T-helper 2 cell (primary cell): Measurements from ENCODE around the gene ZBTB5.
A peak's percentile ranks its signal among the peaks of the same experiment; 100 is the strongest.
"Not testable (repeated sequence)": the region's sequence is repeated elsewhere in the genome, so short reads cannot be mapped to it uniquely, and the experiment has no call there.

Experiments used
- DNase-seq, 5 experiments: peaks; one replicate each; pipeline versions ENCODE4 v3.0.0 to v3.0.0-alpha.2; 2012 to 2022

The ZBTB5 gene

DNA sequence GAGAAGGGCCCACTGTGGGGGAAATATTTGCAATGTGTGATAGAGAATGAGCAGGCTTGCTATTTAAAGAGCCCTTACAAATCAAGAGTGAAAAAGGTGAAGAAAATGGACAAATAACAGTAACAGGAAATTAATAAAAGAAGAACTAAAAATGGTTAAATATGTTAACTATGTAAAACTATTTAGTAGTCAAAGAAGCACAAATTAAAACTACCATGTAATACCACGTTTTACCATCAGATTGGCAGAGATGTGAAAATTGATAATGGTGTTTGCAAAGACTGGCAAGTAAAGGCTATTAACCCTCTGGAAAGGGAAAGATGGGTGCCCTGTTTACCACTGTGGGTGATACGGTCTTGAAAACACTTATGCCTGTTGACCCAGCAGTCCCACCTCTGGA lies 65.9 kb downstream of the ZBTB5 start:
- no peak for DNase-seq

DNA sequence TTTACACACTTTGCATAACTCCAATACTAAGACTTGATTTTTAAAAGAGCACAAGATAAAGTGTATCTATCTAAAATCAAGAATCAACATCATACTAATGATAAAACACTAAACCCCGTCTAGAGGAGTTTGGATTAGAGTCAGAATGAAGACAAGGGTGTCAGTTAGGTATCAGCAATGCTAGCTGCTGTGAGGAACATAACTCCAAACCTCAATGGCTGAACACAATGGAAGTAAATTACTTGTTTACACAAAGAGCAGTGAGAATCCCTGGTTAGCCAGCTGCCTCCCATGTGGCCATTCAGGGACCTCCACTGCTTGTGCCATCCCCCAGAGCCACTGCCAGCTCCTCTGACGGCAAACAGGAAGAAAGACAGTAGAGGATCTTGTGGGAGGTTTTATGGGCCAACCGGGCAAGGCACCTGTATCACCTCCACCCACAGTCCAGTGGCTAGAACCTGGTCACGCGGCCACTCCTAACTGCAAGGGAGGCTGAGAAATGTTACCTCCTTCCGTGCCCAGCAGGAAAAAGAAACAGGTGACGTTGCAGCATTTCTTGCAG lies 66.7 kb downstream of the ZBTB5 start:
- DNase-seq, result no peak

DNA sequence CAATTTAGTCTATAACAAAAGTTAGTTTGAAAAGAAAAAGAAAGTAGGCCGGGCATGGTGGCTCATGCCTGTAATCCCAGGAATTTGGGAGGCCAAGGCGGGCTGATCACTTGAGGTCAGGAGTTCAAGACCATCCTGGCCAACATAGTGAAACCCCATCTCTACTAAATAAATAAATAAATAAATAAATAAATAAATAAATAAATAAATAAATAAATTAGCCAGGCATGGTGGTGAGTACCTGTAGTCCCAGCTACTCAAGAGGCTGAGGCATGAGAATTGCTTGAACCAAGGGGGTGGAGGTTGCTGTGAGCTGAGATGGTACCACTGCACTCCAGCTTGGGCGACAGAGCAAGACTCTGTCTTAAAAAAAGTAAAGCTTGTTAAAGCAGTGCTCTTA lies 67.3 kb downstream of the ZBTB5 start:
- not testable (repeated sequence) for DNase-seq

DNA sequence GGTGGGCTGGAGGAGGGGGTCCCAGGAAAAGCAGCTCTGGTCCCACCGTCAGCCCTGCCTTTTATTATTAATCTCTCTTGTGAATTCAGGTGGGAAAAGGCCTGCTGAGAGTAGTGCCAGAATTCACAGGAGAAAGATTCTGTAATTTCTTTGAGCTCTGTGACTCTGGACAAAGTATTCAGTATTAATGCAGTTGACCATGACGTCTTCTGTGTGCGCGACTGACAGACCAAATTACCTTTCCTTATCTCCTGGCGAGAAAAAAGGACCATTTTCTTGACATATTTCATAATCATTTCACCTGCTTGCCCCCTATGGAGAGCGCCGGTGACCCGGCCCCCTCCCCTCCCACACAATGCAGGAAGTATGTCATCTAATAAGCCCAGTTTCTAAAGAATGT lies 69.6 kb downstream of the ZBTB5 start:
- DNase-seq, result no peak

DNA sequence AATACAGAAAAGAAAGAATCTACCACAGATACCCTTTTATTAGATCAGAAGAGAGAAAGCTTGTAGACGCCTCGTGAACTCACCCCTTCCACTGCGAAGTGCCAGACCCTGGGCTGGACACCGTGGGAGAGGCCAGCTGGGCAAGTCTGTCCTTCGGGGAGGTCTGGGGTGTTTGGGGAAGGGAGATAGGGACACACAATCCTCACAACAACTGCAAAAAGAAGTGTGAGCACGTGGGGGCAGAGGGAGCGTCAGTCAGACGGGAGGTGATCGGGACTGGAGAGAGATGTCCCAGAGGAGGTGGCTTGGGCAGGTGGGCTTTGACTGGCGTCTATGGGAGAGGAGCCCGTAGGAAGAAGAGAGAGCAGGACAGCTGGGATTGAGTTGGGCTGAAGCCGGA lies 70.0 kb downstream of the ZBTB5 start:
- DNase-seq, result no peak

DNA sequence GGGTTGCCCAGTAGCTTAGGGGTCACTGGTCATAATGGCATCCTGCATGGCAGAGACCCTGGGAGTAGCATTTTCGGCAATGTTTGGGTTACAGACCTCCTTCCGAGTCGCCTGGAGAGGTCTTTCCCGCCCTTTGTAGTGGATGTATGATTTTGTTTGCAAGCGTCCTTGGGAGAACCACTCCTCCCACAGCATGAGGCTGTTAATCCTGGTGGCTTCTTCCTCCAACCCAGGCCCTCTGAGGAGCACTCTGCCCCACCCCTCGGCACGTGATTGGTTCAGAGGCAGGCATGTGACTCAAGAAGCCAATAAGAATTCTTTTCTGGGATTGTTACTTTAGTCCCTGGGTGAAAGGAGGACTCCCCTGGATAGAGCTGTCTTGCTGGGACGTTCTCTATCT lies 73.0 kb downstream of the ZBTB5 start:
- DNase-seq, result no peak

DNA sequence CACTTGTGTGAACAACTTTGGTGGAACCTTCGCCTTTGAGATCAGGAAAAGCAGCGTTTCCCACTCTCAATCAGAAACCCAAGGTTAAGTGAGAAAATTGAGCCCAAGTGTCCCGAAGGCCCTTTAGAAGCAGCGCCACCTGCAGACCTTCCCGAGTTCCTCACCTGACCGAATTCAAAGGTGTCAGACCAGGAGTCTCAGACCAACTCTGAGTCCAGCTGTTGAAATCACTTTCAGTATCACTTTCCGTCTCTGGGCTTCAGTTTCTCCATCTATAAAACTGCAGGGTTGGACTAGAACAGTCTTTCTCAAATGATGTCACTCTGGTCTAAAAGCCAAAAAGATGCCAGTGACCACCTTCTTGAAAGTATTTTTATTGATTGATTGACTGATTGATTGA lies 74.5 kb downstream of the ZBTB5 start:
- peak in 1 of 5 experiments; percentile 29 for DNase-seq
